ENCODE measurements around the gene CCPG1.
"Not testable (repeated sequence)": the region's sequence is repeated elsewhere in the genome, so short reads cannot be mapped to it uniquely, and the experiment has no call there.

CCPG1 gene

GRCh38 chr15:55408012-55408928 lies at the start of gene CCPG1, which contains the start of gene PIERCE2:
TSS of gene CCPG1 (minus strand) at chr15:55408359. CDS start at chr15:55389424, 18,935 bp downstream.
TSS of gene PIERCE2 (plus strand) at chr15:55408495. CDS start at chr15:55408769, 274 bp downstream.
- DNase-seq, result peak; percentile 86 to 88

DNA sequence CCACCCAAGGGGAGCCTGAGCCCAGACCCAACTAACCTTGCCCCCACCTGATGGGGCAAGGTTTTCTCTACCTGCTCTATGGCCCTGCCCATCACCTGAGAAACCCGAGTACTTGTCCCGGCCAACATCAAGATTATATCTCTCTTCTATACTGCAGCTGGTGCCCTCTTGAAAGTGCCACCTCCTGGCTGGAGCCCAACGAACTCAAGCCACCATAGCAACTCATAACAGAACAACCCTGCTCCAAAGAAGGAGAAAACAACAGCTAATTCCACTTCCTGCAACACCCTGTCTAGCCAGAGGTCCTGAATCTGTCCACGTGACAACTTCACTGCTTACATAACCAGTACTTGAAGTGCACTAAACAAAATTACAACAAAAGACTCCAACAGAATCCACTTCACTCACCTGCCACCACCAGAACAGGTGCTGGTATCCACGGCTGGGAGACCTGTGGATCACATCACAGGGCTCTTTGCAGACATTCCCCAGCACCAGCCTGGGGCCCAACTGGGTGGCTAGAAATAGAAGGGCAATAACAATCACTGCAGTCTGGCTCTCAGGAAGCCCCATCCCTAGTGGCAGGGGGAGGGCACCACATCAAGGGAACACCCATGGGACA lies 49.4 kb upstream of the CCPG1 start:
- DNase-seq, result no peak

GRCh38 chr15:55447030-55447394 lies 38.9 kb upstream of the CCPG1 start:
- DNase-seq, result not testable (repeated sequence)

DNA sequence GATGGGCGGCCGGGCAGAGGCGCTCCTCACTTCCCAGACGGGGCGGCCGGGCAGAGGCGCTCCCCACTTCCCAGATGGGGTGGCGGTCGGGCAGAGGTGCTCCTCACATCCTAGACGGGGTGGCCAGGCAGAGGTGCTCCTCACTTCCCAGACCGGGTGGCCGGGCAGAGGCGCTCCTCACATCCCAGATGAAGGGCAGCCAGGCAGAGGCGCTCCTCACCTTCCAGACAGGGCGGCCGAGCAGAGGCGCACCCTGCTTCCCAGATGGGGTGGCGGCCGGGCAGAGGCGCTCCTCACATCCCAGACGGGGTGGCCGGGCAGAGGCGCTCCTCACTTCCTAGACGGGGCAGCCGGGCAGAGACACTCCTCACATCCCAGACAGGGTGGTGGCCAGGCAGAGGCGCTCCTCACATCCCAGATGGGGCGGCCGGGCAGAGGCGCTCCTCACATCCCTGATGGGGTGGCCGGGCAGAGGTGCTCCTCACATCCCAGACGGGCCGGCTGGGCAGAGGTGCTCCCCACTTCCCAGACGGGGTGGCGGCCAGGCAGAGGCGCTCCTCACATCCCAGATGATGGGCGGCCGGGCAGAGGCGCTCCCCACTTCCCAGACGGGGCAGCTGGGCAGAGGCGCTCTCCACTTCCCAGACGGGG lies 38.3 kb upstream of the CCPG1 start:
- not testable (repeated sequence) for DNase-seq

- not testable (repeated sequence) for DNase-seq
These were observed 37.8 kb upstream of the CCPG1 start for GRCh38 chr15:55445936-55446335.

- not testable (repeated sequence) for DNase-seq
These were observed 35.0 kb upstream of the CCPG1 start for GRCh38 chr15:55443141-55443540.

GRCh38 chr15:55434989-55435825 lies 27.0 kb upstream of the CCPG1 start:
- DNase-seq, result no peak

GRCh38 chr15:55422089-55422488 lies 13.9 kb upstream of the CCPG1 start:
- DNase-seq, result no peak

GRCh38 chr15:55420171-55420866 lies 12.2 kb upstream of the CCPG1 start:
- no peak for DNase-seq

DNA sequence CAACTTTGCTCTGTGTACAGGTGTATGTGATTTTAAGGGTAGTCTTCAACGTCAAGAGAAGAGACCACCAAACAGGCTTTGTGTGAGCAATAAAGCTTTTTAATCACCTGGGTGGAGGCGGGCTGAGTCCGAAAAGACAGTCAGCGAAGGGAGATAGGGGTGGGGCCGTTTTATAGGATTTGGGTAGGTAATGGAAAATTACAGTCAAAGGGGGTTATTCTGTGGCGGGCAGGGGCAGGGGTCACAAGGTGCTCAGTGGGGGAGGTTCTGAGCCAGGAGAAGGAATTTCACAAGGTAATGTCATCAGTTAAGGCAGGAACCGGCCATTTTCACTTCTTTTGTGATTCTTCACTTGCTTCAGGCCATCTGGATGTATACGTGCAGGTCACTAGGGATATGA lies 9.5 kb upstream of the CCPG1 start:
- not testable (repeated sequence) for DNase-seq

DNA sequence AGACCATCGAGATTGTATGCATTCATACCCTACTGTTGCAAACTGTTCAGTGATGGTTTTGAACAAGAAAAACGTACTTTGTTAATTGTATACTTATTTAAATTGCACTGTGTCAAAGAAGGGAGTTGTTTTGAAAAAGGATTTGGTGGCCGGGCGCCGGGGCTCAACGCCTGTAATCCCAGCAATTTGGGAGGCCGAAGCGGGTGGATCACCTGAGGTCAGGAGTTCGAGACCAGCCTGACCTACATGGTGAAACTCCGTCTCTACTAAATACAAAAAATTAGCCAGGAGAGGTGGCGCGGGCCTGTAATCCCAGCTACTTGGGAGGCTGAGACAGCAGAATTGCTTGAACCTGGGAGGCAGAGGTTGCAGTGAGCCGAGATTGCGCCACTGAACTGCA lies 817 bp upstream of the CCPG1 start:
- not testable (repeated sequence) for DNase-seq

DNA sequence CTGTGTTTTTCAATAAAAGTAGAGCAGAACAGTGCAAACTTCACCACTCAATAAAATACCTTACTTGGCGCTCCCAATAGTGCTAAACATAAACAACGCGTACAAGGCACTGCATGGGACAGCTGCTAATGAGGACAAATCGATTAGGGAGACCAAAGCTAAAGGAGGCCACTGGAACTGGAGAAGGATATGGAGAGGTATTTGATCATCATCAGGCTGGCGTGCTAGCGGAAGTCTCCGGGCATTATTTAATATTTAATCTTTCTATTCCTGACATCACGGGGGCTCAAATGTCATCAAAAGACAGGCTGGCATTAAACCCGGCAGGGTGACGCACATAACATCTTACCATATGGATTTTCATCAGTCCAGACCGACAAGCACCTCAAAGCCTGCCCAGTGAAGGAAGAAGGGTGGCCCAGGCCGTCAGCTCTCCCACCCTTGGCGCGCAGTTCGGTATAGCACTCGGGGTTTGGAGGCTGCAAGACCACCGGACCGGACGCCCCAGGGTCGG lies 604 bp downstream of the CCPG1 start:
- DNase-seq, result no peak

DNA sequence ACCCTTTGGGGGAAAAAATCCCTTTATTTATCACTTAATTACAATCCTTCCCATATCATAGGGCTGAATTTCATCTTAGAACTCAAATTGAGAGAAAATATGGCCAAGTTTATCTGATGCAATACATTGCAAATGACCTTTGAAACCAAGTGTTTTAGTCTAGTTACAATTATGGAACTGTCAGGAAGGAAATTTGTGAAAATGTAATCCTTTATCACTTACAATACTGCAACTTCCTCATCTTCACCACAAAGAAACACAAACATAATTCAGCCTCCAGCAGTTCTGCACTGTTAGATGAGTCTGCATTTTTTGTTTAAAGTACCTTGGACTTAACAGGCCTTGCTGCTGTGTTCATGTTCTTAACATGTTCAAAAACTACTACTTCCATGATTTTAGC lies 4.6 kb downstream of the CCPG1 start:
- DNase-seq, result no peak

DNA sequence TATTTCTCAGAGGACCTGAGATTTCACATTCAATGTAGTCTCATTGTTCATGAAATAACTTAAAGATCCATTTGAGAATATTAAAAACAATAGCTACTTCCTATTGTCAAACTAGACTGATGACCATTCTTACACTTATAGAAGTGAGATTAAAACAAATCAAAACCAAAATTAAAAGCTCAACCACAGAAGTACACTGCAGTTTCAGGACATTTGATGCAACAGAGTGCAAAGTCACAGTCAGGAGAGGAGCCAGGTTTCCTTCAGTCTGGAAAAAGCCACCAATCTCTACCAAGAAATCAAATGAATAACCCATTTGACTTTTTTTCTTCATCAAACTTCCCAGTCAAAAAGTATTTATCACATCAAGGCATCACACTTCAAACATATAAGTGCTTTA lies 5.5 kb downstream of the CCPG1 start:
- no peak for DNase-seq

- no peak for DNase-seq
These were observed 6.3 kb downstream of the CCPG1 start for GRCh38 chr15:55401786-55402246.

DNA sequence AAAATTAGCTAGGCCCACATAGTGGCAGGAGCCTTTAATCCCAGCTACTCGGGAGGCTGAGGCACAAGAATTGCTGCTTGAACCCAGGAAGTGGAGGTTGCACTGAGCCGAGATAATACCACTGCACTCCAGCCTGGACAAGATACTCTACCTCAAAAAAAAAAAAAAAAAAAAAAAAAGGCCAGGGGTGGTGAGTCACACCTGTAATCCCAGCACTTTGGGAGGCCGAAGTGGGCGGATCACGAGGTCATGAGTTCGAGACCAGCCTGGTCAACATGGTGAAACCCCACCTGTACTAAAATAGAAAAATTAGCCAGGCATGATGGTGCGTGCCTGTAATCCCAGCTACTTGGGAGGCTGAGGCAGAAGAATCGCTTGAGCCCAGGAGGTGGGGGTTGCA lies 8.1 kb downstream of the CCPG1 start:
- DNase-seq, result not testable (repeated sequence)

- DNase-seq, result no peak
These were observed 9.9 kb downstream of the CCPG1 start for GRCh38 chr15:55398243-55398642.

DNA sequence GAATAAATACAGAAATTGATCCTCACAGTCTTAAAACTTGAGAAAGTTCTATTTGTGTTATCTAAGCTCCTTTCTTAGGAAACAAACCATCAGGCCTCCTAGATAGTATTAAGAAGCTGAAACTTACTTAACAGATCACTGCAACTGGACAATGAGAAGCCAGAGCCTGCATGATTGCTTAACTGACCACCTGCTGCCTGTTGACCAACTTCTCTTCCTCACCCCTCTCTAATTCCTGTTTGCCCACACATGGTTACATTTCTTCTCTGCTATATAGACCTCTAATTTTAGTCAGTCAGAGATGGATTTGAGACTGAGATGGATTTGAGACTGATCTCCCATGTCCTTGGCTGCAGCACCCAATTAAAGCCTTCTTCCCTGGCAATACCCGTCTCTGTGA lies 13.5 kb downstream of the CCPG1 start:
- no peak for DNase-seq

DNA sequence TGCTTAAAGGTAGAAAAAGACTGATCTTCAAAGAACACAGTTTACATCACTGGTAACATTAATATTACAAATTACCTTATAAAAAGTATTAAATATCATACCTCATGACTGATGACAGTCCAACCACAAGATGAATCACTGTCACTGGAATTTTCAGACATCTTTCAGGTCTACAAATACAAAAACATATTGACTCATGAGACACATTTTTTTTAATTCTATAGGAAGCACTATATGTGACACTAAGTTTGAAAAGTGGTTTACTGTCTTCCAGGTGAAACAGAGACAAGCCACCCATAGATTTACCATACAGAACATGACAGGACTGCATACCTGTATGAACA lies 18.9 kb downstream of the CCPG1 start:
- no peak for DNase-seq

DNA sequence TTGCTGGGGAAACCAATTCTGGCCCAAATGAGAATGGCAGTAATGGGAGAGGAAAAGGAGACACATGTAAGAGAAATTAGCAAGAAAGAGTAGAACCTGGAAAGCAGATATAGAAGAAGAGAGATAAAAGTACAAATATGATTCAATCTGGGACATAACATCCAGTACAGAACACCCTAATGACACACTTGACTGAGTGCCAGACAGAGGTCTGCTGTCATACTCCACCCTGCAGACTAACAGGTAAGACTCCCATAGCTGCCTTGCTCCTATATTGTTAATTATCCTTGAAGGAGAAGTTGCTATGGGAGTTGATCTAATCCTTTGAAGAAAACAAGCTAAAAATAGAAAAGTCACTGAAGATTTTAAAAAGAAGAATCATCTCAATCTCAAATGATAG lies 21.1 kb downstream of the CCPG1 start:
- no peak for DNase-seq

- DNase-seq, result no peak
These were observed 24.5 kb downstream of the CCPG1 start for GRCh38 chr15:55383687-55384086.

GRCh38 chr15:55381595-55381994 lies 26.6 kb downstream of the CCPG1 start:
- DNase-seq, result no peak

All from activated CD4-positive, alpha-beta T cell treated with anti-CD3 and anti-CD28 coated beads, Interleukin-2, amount 50 U/mL, for 48 hours (primary cell).